Measurements from ENCODE around the gene SH3RF2.

DNA sequence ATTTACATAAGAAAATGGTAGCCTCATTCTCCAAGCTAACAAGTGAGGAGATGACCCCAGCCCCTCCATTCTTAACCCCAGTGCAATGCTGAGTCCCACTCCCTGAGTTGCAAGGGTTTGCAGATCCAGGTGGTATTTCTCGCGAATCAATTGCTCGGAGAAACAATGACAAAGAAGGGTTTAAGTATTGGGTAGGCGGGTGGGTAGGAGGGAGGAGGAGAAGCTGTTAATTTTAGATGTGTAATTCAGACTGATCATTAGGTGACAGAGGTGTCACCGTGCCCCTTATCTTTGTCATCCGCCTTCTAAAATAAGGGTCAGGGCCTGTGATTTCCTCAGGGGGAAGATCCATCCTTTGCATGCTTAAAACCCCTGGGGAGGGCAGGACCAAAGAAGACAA, 17.0 kb upstream of the SH3RF2 start:
- TF ChIP-seq, protein P1, sequence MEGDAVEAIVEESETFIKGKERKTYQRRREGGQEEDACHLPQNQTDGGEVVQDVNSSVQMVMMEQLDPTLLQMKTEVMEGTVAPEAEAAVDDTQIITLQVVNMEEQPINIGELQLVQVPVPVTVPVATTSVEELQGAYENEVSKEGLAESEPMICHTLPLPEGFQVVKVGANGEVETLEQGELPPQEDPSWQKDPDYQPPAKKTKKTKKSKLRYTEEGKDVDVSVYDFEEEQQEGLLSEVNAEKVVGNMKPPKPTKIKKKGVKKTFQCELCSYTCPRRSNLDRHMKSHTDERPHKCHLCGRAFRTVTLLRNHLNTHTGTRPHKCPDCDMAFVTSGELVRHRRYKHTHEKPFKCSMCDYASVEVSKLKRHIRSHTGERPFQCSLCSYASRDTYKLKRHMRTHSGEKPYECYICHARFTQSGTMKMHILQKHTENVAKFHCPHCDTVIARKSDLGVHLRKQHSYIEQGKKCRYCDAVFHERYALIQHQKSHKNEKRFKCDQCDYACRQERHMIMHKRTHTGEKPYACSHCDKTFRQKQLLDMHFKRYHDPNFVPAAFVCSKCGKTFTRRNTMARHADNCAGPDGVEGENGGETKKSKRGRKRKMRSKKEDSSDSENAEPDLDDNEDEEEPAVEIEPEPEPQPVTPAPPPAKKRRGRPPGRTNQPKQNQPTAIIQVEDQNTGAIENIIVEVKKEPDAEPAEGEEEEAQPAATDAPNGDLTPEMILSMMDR (conservative IDR thresholded peaks at IDR 0.05; ENCODE audit: low read length): no peak
- no peak for TF ChIP-seq EZH2phosphoT487 (IDR thresholded peaks at IDR 0.05; ENCODE audit: borderline replicate concordance, low read depth, low read length)

Data from OCI-LY7 (cell line).